Measurements from ENCODE around the gene UGT1A6.

DNA sequence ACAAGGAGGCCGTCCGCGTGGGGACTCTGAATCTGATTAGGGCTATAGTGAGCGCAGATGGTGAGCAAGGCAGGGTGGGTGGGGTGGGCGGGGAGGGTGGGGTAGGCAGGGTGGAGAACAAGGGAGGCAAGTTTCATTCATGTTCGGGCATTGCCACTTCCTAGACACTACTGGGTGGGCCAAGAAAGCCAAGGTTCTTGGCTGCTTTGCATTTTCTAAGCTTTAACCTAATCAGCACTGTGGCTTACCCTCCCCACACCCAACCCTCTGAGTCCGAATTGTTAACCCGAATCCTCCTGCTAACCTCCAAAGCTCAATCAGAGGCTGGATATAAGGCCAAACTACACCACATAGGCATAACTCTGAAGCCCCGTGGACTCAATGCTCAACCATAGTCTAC, 103.6 kb downstream of the UGT1A6 start:
- TF ChIP-seq POLR2A (IDR thresholded peaks at IDR 0.05; ENCODE audit: low read depth, low read length) = no peak
- TF ChIP-seq, protein P1, sequence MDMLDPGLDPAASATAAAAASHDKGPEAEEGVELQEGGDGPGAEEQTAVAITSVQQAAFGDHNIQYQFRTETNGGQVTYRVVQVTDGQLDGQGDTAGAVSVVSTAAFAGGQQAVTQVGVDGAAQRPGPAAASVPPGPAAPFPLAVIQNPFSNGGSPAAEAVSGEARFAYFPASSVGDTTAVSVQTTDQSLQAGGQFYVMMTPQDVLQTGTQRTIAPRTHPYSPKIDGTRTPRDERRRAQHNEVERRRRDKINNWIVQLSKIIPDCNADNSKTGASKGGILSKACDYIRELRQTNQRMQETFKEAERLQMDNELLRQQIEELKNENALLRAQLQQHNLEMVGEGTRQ (IDR thresholded peaks at IDR 0.05; ENCODE audit: low read depth, low read length) = no peak
- no peak for TF ChIP-seq RFX5 (IDR thresholded peaks at IDR 0.05; ENCODE audit: low read depth, low read length)
- TF ChIP-seq, protein P2, sequence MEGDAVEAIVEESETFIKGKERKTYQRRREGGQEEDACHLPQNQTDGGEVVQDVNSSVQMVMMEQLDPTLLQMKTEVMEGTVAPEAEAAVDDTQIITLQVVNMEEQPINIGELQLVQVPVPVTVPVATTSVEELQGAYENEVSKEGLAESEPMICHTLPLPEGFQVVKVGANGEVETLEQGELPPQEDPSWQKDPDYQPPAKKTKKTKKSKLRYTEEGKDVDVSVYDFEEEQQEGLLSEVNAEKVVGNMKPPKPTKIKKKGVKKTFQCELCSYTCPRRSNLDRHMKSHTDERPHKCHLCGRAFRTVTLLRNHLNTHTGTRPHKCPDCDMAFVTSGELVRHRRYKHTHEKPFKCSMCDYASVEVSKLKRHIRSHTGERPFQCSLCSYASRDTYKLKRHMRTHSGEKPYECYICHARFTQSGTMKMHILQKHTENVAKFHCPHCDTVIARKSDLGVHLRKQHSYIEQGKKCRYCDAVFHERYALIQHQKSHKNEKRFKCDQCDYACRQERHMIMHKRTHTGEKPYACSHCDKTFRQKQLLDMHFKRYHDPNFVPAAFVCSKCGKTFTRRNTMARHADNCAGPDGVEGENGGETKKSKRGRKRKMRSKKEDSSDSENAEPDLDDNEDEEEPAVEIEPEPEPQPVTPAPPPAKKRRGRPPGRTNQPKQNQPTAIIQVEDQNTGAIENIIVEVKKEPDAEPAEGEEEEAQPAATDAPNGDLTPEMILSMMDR (conservative IDR thresholded peaks at IDR 0.05; ENCODE audit: low read depth, low read length) = no peak

Data from IMR-90 (cell line).